HepG2 (cell line): ENCODE measurements around the gene CASKIN2. TPM values are rescaled to one million over a fixed set of nuclear protein-coding genes. Genes with fewer than 3 reads are reported as not detected.

Source experiments
- ATAC-seq: fragments of 200-7000 bp; cut with Tn5 transposase; 3 replicates; pipeline ENCODE4 v1.9.1; 2020; ENCODE audit warnings: mild to moderate bottlenecking, moderate library complexity
- BruUV-seq: library from RNA; stranded (reverse); fragments of 400-500 nt; replicated peaks from 2 replicates; lab custom pipeline; 2021; lab: Mats Ljungman, UMichigan
- CTCF ChIA-PET: fragments of 300-600 bp; formaldehyde crosslinking; extraction: SDS; loops from one replicate; lab custom pipeline; 2021; ENCODE audit warnings: low total read pairs, inconsistent platforms, low intra/inter-chr PET ratio; lab: Yijun Ruan, JAX
- POLR2A ChIA-PET: fragments of 350-600 bp; sonication (Branson Sonifier 250); formaldehyde crosslinking; loops from one replicate; lab custom pipeline; 2020; ENCODE audit warnings: antibody characterized with exemption, inconsistent platforms; lab: Yijun Ruan, JAX
- DNase-seq: peaks from one replicate; pipeline ENCODE4 v3.0.0-alpha.2; 2015; ENCODE audit warnings: low spot score
- FAIRE-seq: peaks from 3 replicates; lab custom pipeline; 2011; peaks lifted over from hg19 to GRCh38; lab: Jason Lieb, UNC
- H2AFZ ChIP-seq: one replicate; pipeline ENCODE4 v1.6.1; 2011; ENCODE audit warnings: low read length, inconsistent platforms
- H3K27ac ChIP-seq: fragments of 300-600 bp; 3 replicates; pipeline ENCODE4 v1.8.0; 2011; ENCODE audit warnings: mixed run types, mild to moderate bottlenecking, mixed read lengths, low read length, inconsistent platforms; ENCODE audit not compliant: insufficient read depth; ENCODE audit errors: extremely low read length
- H3K27me3 ChIP-seq, 2 experiments: fragments of 200-600 bp in 1 of 2; 2 replicates in 1 of 2; 3 replicates in 1 of 2; pipeline versions ENCODE4 v1.6.0 to v1.8.0; 2011; ENCODE audit warnings: low read length in 2 of 2, mild to moderate bottlenecking in 2 of 2, moderate library complexity in 2 of 2, inconsistent platforms in 1 of 2; ENCODE audit not compliant: insufficient read depth in 2 of 2, control insufficient read depth in 1 of 2
- H3K36me3 ChIP-seq, 2 experiments: fragments of 200-600 bp in 1 of 2; replicated peaks in 1 of 2; 2 replicates in 1 of 2; 3 replicates in 1 of 2; pipeline versions ENCODE4 v1.5.1 to v1.8.0; 2011; ENCODE audit warnings: low read length in 2 of 2, inconsistent platforms in 1 of 2; ENCODE audit not compliant: insufficient read depth in 2 of 2, control insufficient read depth in 1 of 2
- H3K4me1 ChIP-seq: 2 replicates; pipeline ENCODE4 v1.5.1; 2012; ENCODE audit warnings: low read length, inconsistent platforms; ENCODE audit not compliant: insufficient read depth
- H3K4me2 ChIP-seq: 2 replicates; pipeline ENCODE4 v1.6.0; 2011; ENCODE audit warnings: low read depth, low read length, inconsistent platforms
- H3K4me3 ChIP-seq, 3 experiments: fragments of 200-600 bp in 1 of 3; sonication (generic), shearing (Covaris generic) in 1 of 3; replicated peaks in 1 of 3; 2 replicates each; pipeline ENCODE4 v1.5.1; 2011 to 2016; ENCODE audit warnings: low read length in 3 of 3, inconsistent platforms in 2 of 3, low read depth in 2 of 3, mild to moderate bottlenecking in 2 of 3, control low read depth in 1 of 3, mixed read lengths in 1 of 3; ENCODE audit not compliant: insufficient read depth in 1 of 3
- H3K79me2 ChIP-seq: one replicate; pipeline ENCODE4 v1.6.1; 2011; ENCODE audit warnings: low read length, inconsistent platforms; ENCODE audit not compliant: insufficient read depth
- H3K9ac ChIP-seq: 2 replicates; pipeline ENCODE4 v1.6.0; 2011; ENCODE audit warnings: mild to moderate bottlenecking, low read depth, low read length, inconsistent platforms; ENCODE audit not compliant: insufficient read depth
- H3K9me3 ChIP-seq: 2 replicates; pipeline ENCODE4 v1.5.1; 2012; ENCODE audit warnings: mild to moderate bottlenecking, low read length
- H4K20me1 ChIP-seq: 2 replicates; pipeline ENCODE4 v1.6.0; 2011; ENCODE audit warnings: inconsistent platforms, mild to moderate bottlenecking, low read length, moderate library complexity; ENCODE audit not compliant: insufficient read depth
- ATM ChIP-seq: fragments of 450-650 bp; IDR thresholded peaks from 2 replicates; pipeline ENCODE4 v1.7.1; 2017; ENCODE audit warnings: mild to moderate bottlenecking, borderline replicate concordance
- IKZF5 ChIP-seq: IDR thresholded peaks from 2 replicates; pipeline ENCODE4 v1.6.1; 2018; ENCODE audit warnings: missing genetic modification reagents, mild to moderate bottlenecking, missing compliant biosample characterization
- JUND ChIP-seq: sonication (generic); formaldehyde crosslinking; IDR thresholded peaks from 2 replicates; pipeline ENCODE4 v1.8.0; 2022; ENCODE audit warnings: mild to moderate bottlenecking, missing genetic modification reagents
- PBX3 ChIP-seq: sonication (generic); formaldehyde crosslinking; IDR thresholded peaks from 2 replicates; pipeline ENCODE4 v1.8.1; 2023; ENCODE audit warnings: missing genetic modification reagents, inconsistent platforms, borderline replicate concordance
- SMAD1 ChIP-seq: sonication (generic); formaldehyde crosslinking; IDR thresholded peaks from 2 replicates; pipeline ENCODE4 v1.4.0; 2020; ENCODE audit warnings: missing genetic modification reagents, low read depth, mild to moderate bottlenecking, borderline replicate concordance
- TGIF2 ChIP-seq: IDR thresholded peaks from 2 replicates; pipeline ENCODE4 v1.6.1; 2016; ENCODE audit warnings: control low read depth, missing compliant biosample characterization
- ZNF17 ChIP-seq: sonication (generic); formaldehyde crosslinking; IDR thresholded peaks from 2 replicates; pipeline ENCODE4 v1.5.0; 2020; ENCODE audit warnings: mild to moderate bottlenecking, missing genetic modification reagents
- ZNF180 ChIP-seq: sonication (generic); formaldehyde crosslinking; IDR thresholded peaks from 2 replicates; pipeline ENCODE4 v1.4.0; 2020; ENCODE audit warnings: low read depth, missing genetic modification reagents, borderline replicate concordance
- ZNF800 ChIP-seq: sonication (generic); formaldehyde crosslinking; IDR thresholded peaks from 2 replicates; pipeline ENCODE4 v1.4.0; 2020; ENCODE audit warnings: missing genetic modification reagents
- ZXDC ChIP-seq: sonication (generic); formaldehyde crosslinking; IDR thresholded peaks from 2 replicates; pipeline ENCODE4 v1.5.0; 2020; ENCODE audit warnings: mild to moderate bottlenecking, missing genetic modification reagents
- WGBS: methylation state at CpG from one replicate; pipeline ENCODE4 v1.1.6; 2017; ENCODE audit warnings: low lambda C conversion rate; 5-methylcytosine and 5-hydroxymethylcytosine counted together
- in situ Hi-C: cut with HindIII; loops from 2 replicates; pipeline ENCODE4 v1.10.0; 2017; ENCODE audit warnings: low pct_unique_long_range_greater_than_20kb; ENCODE audit not compliant: extremely low pct_ligation_motif_present
- intact Hi-C: fragments of 100-400 bp; cut with micrococcal nuclease; formaldehyde crosslinking; loops from one replicate; pipeline ENCODE4 v1.10.0; 2022; ENCODE audit not compliant: unreplicated experiment
- polyA plus RNA-seq, 8 experiments: library from polyadenylated mRNA; depleted of rRNA in 3 of 8; stranded (reverse) in 7 of 8; unstranded in 1 of 8; fragments of >200 nt; fragmentation: Illumina TruSeq in 4 of 8; extraction: Trizol in 4 of 8; gene quantifications; 2 replicates each; pipeline versions ENCODE4 v1.2.1 to v1.2.3, GENCODE V29; 2011 to 2016; ENCODE audit warnings: low read depth in 4 of 8, missing spikeins in 1 of 8, mixed read lengths in 1 of 8; ENCODE audit not compliant: insufficient read depth in 1 of 8
- total RNA-seq, 5 experiments: library from RNA; depleted of rRNA; stranded (reverse); fragments of >200 nt; fragmentation: Illumina TruSeq; extraction: Trizol; gene quantifications; 2 replicates each; pipeline ENCODE4 v1.2.3, GENCODE V29; 2016; ENCODE audit warnings: low read depth in 1 of 5

The CASKIN2 gene
- total and polyA plus RNA-seq, 2 of the 13 experiments (the other 11 are each of a cell fraction or from before 2014, with no cell fraction given) = 5.2 to 7.8 TPM

- H3K9ac ChIP-seq = peak overlapping the region; percentile 70
- TSS peak; percentile 71 for BruUV-seq
- POLR2A ChIA-PET = interaction anchor here (0.7 to 4.3 kb wide), 21 partner anchors 8 to 295 kb away, joined by 3 to 39 read pairs (median 4); partner anchors contain the start of genes GGA3, LLGL2, MRPS7 and TSEN54
- peak overlapping the region; percentile 81 for H3K27ac ChIP-seq
- whole genome bisulfite sequencing = 1% methylated on average over 11 of the region's 15 CpGs
- peak overlapping the region; percentile 32 to 69 (median 39) for H3K4me3 ChIP-seq
- DNase-seq (peak; percentile 98), ATAC-seq (peak; percentile 89), FAIRE-seq (peak; percentile 95)
- no peaks in the 10 kb centered on the region for H3K9me3 ChIP-seq
- no peaks in the 10 kb centered on the region for H3K27me3 ChIP-seq
- H3K4me1 ChIP-seq = peaks cover 90% of the 10 kb centered on the region
- no peaks in the 10 kb centered on the region for H4K20me1 ChIP-seq
- peaks cover 5 to 6% of the 10 kb centered on the region in 2 experiments; a peak in 2 of 5 replicates for H3K36me3 ChIP-seq
- in situ Hi-C loops (no loop called here), intact Hi-C loops (loop anchor here (1.0 to 2.0 kb wide), 2 partner anchors 8 to 22 kb away; no protein-coding TSS in a partner anchor)
- CTCF ChIA-PET = interaction anchor here (1.7 kb wide), 1 partner anchor 42 kb away, joined by 3 read pairs; the partner anchor contains the start of gene CASKIN2
- H3K79me2 ChIP-seq = peaks cover 3% of the 10 kb centered on the region
- H2AFZ ChIP-seq = no peak overlapping the region
- peak overlapping the region; percentile 80 for H3K4me2 ChIP-seq
- TF ChIP-seq ZNF180 (CRISPR knock-in tag) (no peak), ATM (no peak), ZXDC (CRISPR knock-in tag) (no peak), ZNF17 (CRISPR knock-in tag) (no peak), IKZF5 (peak; percentile 93; the same call in 1 of the 2 replicates), PBX3 (CRISPR knock-in tag) (no peak), TGIF2 (peak; percentile 83; the same call in 1 of the 2 replicates), SMAD1 (CRISPR knock-in tag) (0 out of 2 replicates have a peak, but pooled peaks have one; percentile 62), ZNF800 (0 out of 2 replicates have a peak, but pooled peaks have one; percentile 18), JUND (CRISPR knock-in tag) (no peak)
These were observed 41.9 kb upstream of the CASKIN2 start for GRCh38 chr17:75557075-75557851.
